ENCODE data around the gene ZNF497. TPM values are rescaled to one million over a fixed set of nuclear protein-coding genes. Genes with fewer than 3 reads are reported as not detected.

Gene ZNF497
- total and polyA plus RNA-seq, 2 experiments from 2014 or later = 1.6 to 4.3 TPM

- Histone ChIP-seq H2AFZ (no peak overlapping the region), H3K27ac (no peak overlapping the region), H3K9me3 (ENCODE audit: low read depth) (no peaks in the 10 kb centered on the region), H3K9me2 (replicated peaks; ENCODE audit: insufficient read depth) (no peaks in the 10 kb centered on the region), H3K4me2 (no peak overlapping the region), H3K79me2 (no peaks in the 10 kb centered on the region), H3K4me3 (no peak overlapping the region), H3K4me1 (ENCODE audit: insufficient read depth) (no peaks in the 10 kb centered on the region), H3K36me3 (replicated peaks; ENCODE audit: insufficient read depth, low read depth) (no peaks in the 10 kb centered on the region), H4K20me1 (ENCODE audit: insufficient read depth, poor library complexity, severe bottlenecking) (no peaks in the 10 kb centered on the region), H3K27me3 (no peaks in the 10 kb centered on the region)
- DNase-seq (ENCODE audit: low spot score) = no peak
- TF ChIP-seq EZH2 (IDR thresholded peaks at IDR 0.05; ENCODE audit: borderline replicate concordance) = no peak
- TF ChIP-seq CTCF (IDR thresholded peaks at IDR 0.05; ENCODE audit: poor library complexity) = no peak
- TF ChIP-seq EZH2phosphoT487 (IDR thresholded peaks at IDR 0.05; ENCODE audit: low read depth, severe bottlenecking, unreplicated experiment) = no peak
- 100% methylated on average over 1 of the region's 1 CpG for WGBS (ENCODE audit: low lambda C conversion rate, missing lambda C conversion rate)
Observed at GRCh38 chr19:58336216-58336615, 26.3 kb downstream of the ZNF497 start.

- Histone ChIP-seq H3K9me2 (replicated peaks; ENCODE audit: insufficient read depth) (no peaks in the 10 kb centered on the region), H2AFZ (no peak overlapping the region), H3K4me3 (no peak overlapping the region), H3K9me3 (ENCODE audit: low read depth) (no peaks in the 10 kb centered on the region), H3K79me2 (no peaks in the 10 kb centered on the region), H3K27ac (no peak overlapping the region), H3K4me2 (no peak overlapping the region), H4K20me1 (ENCODE audit: insufficient read depth, poor library complexity, severe bottlenecking) (no peaks in the 10 kb centered on the region), H3K4me1 (ENCODE audit: insufficient read depth) (no peaks in the 10 kb centered on the region), H3K27me3 (no peaks in the 10 kb centered on the region), H3K36me3 (replicated peaks; ENCODE audit: insufficient read depth, low read depth) (no peaks in the 10 kb centered on the region)
- TF ChIP-seq CTCF (IDR thresholded peaks at IDR 0.05; ENCODE audit: poor library complexity) (no peak), EZH2phosphoT487 (IDR thresholded peaks at IDR 0.05; ENCODE audit: low read depth, severe bottlenecking, unreplicated experiment) (no peak), EZH2 (IDR thresholded peaks at IDR 0.05; ENCODE audit: borderline replicate concordance) (no peak)
- DNase-seq (ENCODE audit: low spot score) = no peak
- 88% methylated on average over 3 of the region's 3 CpGs for WGBS (ENCODE audit: low lambda C conversion rate, missing lambda C conversion rate)
Observed at GRCh38 chr19:58335630-58336029, 26.9 kb downstream of the ZNF497 start.

- H3K4me2 ChIP-seq = no peak overlapping the region
- no peak overlapping the region for H3K4me3 ChIP-seq
- peak; percentile 1 for DNase-seq (ENCODE audit: low spot score)
Observed at GRCh38 chr19:58334691-58335249, 27.8 kb downstream of the ZNF497 start.

More at GRCh38 chr19:58334691-58335249, 27.8 kb downstream of the ZNF497 start:
- Histone ChIP-seq H3K36me3 (replicated peaks; ENCODE audit: insufficient read depth, low read depth) (no peaks in the 10 kb centered on the region), H4K20me1 (ENCODE audit: insufficient read depth, poor library complexity, severe bottlenecking) (no peaks in the 10 kb centered on the region), H3K79me2 (peaks cover under 1% of the 10 kb centered on the region), H2AFZ (no peak overlapping the region), H3K27ac (no peak overlapping the region), H3K9me3 (ENCODE audit: low read depth) (no peaks in the 10 kb centered on the region), H3K9me2 (replicated peaks; ENCODE audit: insufficient read depth) (no peaks in the 10 kb centered on the region), H3K4me1 (ENCODE audit: insufficient read depth) (no peaks in the 10 kb centered on the region), H3K27me3 (no peaks in the 10 kb centered on the region)
- TF ChIP-seq EZH2 (IDR thresholded peaks at IDR 0.05; ENCODE audit: borderline replicate concordance) = no peak
- no peak for TF ChIP-seq CTCF (IDR thresholded peaks at IDR 0.05; ENCODE audit: poor library complexity)
- no peak for TF ChIP-seq EZH2phosphoT487 (IDR thresholded peaks at IDR 0.05; ENCODE audit: low read depth, severe bottlenecking, unreplicated experiment)
- WGBS (ENCODE audit: low lambda C conversion rate, missing lambda C conversion rate) = 92% methylated on average over 16 of the region's 19 CpGs

Measured in hepatocyte (in vitro differentiated cells).